ENCODE results near the gene TMA7B.

Gene TMA7B

GRCh38 chr22:40002935-40003715 lies 42.9 kb downstream of the TMA7B start:
- no peak for DNase-seq (ENCODE audit: low read depth)

DNA sequence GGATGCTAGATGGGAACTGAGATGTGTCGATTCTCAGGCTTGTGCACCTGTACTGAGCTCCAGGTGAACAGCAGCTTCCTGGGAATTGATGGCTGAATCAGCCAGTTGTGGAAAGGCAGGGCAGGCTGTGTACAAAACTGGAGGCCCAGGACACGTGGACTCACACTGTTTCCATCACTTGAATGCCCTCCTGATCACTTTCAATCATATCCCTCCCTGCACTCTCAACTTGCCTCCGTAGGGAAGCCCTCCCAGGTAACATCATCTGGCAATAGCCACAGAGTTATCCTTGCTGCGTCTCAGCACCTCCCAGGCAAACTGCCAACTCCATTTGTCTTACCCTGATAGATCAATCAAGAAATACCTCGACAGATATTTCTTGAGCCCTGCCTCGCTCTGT lies 44.6 kb downstream of the TMA7B start:
- DNase-seq (ENCODE audit: low read depth): no peak

GRCh38 chr22:40006641-40007040 lies 46.4 kb downstream of the TMA7B start:
- DNase-seq (ENCODE audit: low read depth): no peak

GRCh38 chr22:40007853-40008710 lies 47.9 kb downstream of the TMA7B start:
- no peak for DNase-seq (ENCODE audit: low read depth)

GRCh38 chr22:40008726-40009291 lies 48.6 kb downstream of the TMA7B start:
- DNase-seq (ENCODE audit: low read depth): no peak

DNA sequence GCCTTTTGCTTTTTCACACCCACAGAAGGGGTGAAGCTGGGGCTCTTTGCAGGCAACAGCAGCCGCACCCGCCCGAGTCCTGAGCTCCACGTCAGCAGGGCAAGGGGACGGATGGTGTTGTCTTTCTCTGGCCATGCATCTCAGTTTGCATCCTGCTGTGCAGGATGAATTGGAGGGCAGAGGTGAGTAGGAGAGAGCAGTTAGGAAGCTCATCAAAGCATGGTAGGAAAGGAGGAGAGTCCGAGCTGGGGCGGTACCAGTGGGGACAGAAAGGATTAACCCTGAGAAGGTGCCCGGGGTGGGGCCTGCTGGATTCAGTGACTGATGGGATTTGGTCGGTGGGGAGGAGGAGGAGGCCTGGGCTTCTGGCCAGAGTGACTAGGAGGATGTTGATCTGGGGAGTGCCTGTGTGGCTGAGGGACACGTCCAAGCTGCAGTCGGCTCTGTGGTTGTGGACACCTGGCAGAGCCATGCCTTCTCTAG lies 49.1 kb downstream of the TMA7B start:
- no peak for DNase-seq (ENCODE audit: low read depth)

DNA sequence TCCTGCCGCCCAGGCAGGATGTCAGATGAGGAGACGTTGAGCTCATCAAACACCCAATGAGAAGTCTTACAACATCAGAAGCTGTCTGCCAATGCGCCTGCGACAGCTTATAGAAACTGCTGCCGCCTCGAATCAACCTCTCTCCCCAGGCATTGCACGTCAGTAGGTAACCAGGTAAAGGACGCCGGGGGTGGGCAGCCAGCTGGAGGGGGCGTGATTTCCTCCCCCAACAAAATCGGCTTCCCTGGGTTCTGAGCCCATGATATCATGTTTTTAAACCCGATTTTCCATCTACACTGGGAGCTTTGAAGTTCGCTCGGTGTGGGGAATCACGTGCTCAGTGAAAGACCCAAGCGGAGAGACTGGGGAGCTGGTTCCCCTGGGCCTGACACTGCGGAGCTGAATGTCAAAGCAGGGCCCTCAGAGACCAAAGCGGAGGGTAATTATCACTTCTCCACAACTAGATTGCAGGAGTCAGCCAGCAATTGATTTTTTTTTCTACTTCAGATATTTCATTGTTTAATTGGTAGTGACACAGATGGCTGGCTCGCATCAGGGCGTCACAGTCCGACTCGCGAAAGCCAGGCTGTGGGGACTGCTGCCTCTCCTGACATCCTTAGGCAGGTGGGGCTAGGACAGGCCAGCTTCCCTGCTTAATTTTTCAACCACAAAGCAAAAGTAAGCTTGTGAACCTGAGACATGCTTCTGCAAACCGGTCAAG lies 49.9 kb downstream of the TMA7B start:
- no peak for DNase-seq (ENCODE audit: low read depth)

DNA sequence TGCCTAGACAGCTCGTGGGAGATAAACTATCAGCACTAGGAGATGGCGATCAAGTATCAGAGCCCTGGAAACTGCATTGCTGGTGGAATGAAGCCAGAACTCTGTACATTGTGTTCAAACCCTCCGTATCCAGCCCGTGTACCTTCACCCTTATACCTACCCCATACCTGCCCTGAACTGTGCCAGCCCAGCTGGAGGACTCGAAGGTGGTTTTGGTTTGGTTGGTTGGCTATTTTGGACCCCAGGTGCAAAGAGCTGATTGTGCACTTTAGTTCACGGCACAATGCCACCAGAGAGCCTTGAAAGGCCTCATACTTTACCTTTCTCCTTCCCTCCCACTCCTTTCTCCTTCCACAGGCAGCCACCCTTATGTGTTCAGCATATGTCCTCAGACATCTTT lies 50.5 kb downstream of the TMA7B start:
- DNase-seq (ENCODE audit: low read depth): no peak
